HepG2 (cell line): ENCODE data around the gene METTL26. TPM values are rescaled to one million over a fixed set of nuclear protein-coding genes. Genes with fewer than 3 reads are reported as not detected.

Source experiments
- ATAC-seq: fragments of 200-7000 bp; cut with Tn5 transposase; 3 replicates; pipeline ENCODE4 v1.9.1; 2020; ENCODE audit warnings: mild to moderate bottlenecking, moderate library complexity
- BruUV-seq: library from RNA; stranded (reverse); fragments of 400-500 nt; replicated peaks from 2 replicates; lab custom pipeline; 2021; lab: Mats Ljungman, UMichigan
- CTCF ChIA-PET: fragments of 300-600 bp; formaldehyde crosslinking; extraction: SDS; loops from one replicate; lab custom pipeline; 2021; ENCODE audit warnings: low total read pairs, inconsistent platforms, low intra/inter-chr PET ratio; lab: Yijun Ruan, JAX
- POLR2A ChIA-PET: fragments of 350-600 bp; sonication (Branson Sonifier 250); formaldehyde crosslinking; loops from one replicate; lab custom pipeline; 2020; ENCODE audit warnings: antibody characterized with exemption, inconsistent platforms; lab: Yijun Ruan, JAX
- DNase-seq: peaks from one replicate; pipeline ENCODE4 v3.0.0-alpha.2; 2015; ENCODE audit warnings: low spot score
- FAIRE-seq: peaks from 3 replicates; lab custom pipeline; 2011; peaks lifted over from hg19 to GRCh38; lab: Jason Lieb, UNC
- H2AFZ ChIP-seq: one replicate; pipeline ENCODE4 v1.6.1; 2011; ENCODE audit warnings: low read length, inconsistent platforms
- H3K27ac ChIP-seq: fragments of 300-600 bp; 3 replicates; pipeline ENCODE4 v1.8.0; 2011; ENCODE audit warnings: mixed run types, mild to moderate bottlenecking, mixed read lengths, low read length, inconsistent platforms; ENCODE audit not compliant: insufficient read depth; ENCODE audit errors: extremely low read length
- H3K27me3 ChIP-seq, 2 experiments: fragments of 200-600 bp in 1 of 2; 2 replicates in 1 of 2; 3 replicates in 1 of 2; pipeline versions ENCODE4 v1.6.0 to v1.8.0; 2011; ENCODE audit warnings: low read length in 2 of 2, mild to moderate bottlenecking in 2 of 2, moderate library complexity in 2 of 2, inconsistent platforms in 1 of 2; ENCODE audit not compliant: insufficient read depth in 2 of 2, control insufficient read depth in 1 of 2
- H3K36me3 ChIP-seq, 2 experiments: fragments of 200-600 bp in 1 of 2; replicated peaks in 1 of 2; 2 replicates in 1 of 2; 3 replicates in 1 of 2; pipeline versions ENCODE4 v1.5.1 to v1.8.0; 2011; ENCODE audit warnings: low read length in 2 of 2, inconsistent platforms in 1 of 2; ENCODE audit not compliant: insufficient read depth in 2 of 2, control insufficient read depth in 1 of 2
- H3K4me1 ChIP-seq: 2 replicates; pipeline ENCODE4 v1.5.1; 2012; ENCODE audit warnings: low read length, inconsistent platforms; ENCODE audit not compliant: insufficient read depth
- H3K4me2 ChIP-seq: 2 replicates; pipeline ENCODE4 v1.6.0; 2011; ENCODE audit warnings: low read depth, low read length, inconsistent platforms
- H3K4me3 ChIP-seq, 3 experiments: fragments of 200-600 bp in 1 of 3; sonication (generic), shearing (Covaris generic) in 1 of 3; replicated peaks in 1 of 3; 2 replicates each; pipeline ENCODE4 v1.5.1; 2011 to 2016; ENCODE audit warnings: low read length in 3 of 3, inconsistent platforms in 2 of 3, low read depth in 2 of 3, mild to moderate bottlenecking in 2 of 3, control low read depth in 1 of 3, mixed read lengths in 1 of 3; ENCODE audit not compliant: insufficient read depth in 1 of 3
- H3K79me2 ChIP-seq: one replicate; pipeline ENCODE4 v1.6.1; 2011; ENCODE audit warnings: low read length, inconsistent platforms; ENCODE audit not compliant: insufficient read depth
- H3K9ac ChIP-seq: 2 replicates; pipeline ENCODE4 v1.6.0; 2011; ENCODE audit warnings: mild to moderate bottlenecking, low read depth, low read length, inconsistent platforms; ENCODE audit not compliant: insufficient read depth
- H3K9me3 ChIP-seq: 2 replicates; pipeline ENCODE4 v1.5.1; 2012; ENCODE audit warnings: mild to moderate bottlenecking, low read length
- H4K20me1 ChIP-seq: 2 replicates; pipeline ENCODE4 v1.6.0; 2011; ENCODE audit warnings: inconsistent platforms, mild to moderate bottlenecking, low read length, moderate library complexity; ENCODE audit not compliant: insufficient read depth
- CREB1 ChIP-seq, 2 experiments: fragments of 450-650 bp in 1 of 2; IDR thresholded peaks; 2 replicates each; pipeline ENCODE4 v1.6.1; 2016 to 2017; ENCODE audit warnings: control low read depth in 1 of 2, mild to moderate bottlenecking in 1 of 2, missing compliant biosample characterization in 1 of 2, missing genetic modification characterization in 1 of 2
- EED ChIP-seq: sonication (generic); formaldehyde crosslinking; IDR thresholded peaks from 2 replicates; pipeline ENCODE4 v1.5.0; 2020; ENCODE audit warnings: mild to moderate bottlenecking, missing genetic modification reagents
- HCFC1 ChIP-seq: fragments of 150-350 bp; IDR thresholded peaks from 2 replicates; pipeline ENCODE4 v1.6.1; 2014; ENCODE audit warnings: low read depth, low read length
- HDAC6 ChIP-seq: fragments of 200-600 bp; sonication (generic); IDR thresholded peaks from 2 replicates; pipeline ENCODE4 v1.7.0; 2017; ENCODE audit warnings: mild to moderate bottlenecking, antibody characterized with exemption, low read length, low read depth
- HNRNPUL1 ChIP-seq: fragments of 200-400 bp; formaldehyde crosslinking; IDR thresholded peaks from 2 replicates; pipeline ENCODE4 v1.6.1; 2017; ENCODE audit warnings: low read depth, mild to moderate bottlenecking, low read length, moderate library complexity
- IRF9 ChIP-seq: sonication (generic); formaldehyde crosslinking; IDR thresholded peaks from 2 replicates; pipeline ENCODE4 v1.8.0; 2022; ENCODE audit warnings: missing genetic modification reagents, mild to moderate bottlenecking, borderline replicate concordance
- LRRFIP1 ChIP-seq: sonication (generic); formaldehyde crosslinking; conservative IDR thresholded peaks from 2 replicates; pipeline ENCODE4 v1.4.0; 2020; ENCODE audit warnings: missing genetic modification reagents
- NCOA5 ChIP-seq: sonication (generic); formaldehyde crosslinking; IDR thresholded peaks from 2 replicates; pipeline ENCODE4 v1.4.0; 2020; ENCODE audit warnings: missing genetic modification reagents
- ONECUT2 ChIP-seq: sonication (generic); formaldehyde crosslinking; IDR thresholded peaks from 2 replicates; pipeline ENCODE4 v1.4.0; 2020; ENCODE audit warnings: missing genetic modification reagents
- PPARG ChIP-seq: conservative IDR thresholded peaks from 2 replicates; pipeline ENCODE4 v1.6.1; 2016; ENCODE audit warnings: missing biosample characterization, missing genetic modification reagents
- TBL1XR1 ChIP-seq: fragments of 150-350 bp; IDR thresholded peaks from 2 replicates; pipeline ENCODE4 v1.6.1; 2014; ENCODE audit warnings: borderline replicate concordance, low read length; ENCODE audit not compliant: partially characterized antibody
- TMF1 ChIP-seq: sonication (generic); formaldehyde crosslinking; IDR thresholded peaks from 2 replicates; pipeline ENCODE4 v1.8.1; 2022; ENCODE audit warnings: low read depth, missing genetic modification reagents
- ZBTB10 ChIP-seq: sonication (generic); formaldehyde crosslinking; IDR thresholded peaks from 2 replicates; pipeline ENCODE4 v1.4.0; 2020; ENCODE audit warnings: missing genetic modification reagents, borderline replicate concordance
- ZBTB39 ChIP-seq: sonication (generic); formaldehyde crosslinking; IDR thresholded peaks from 2 replicates; pipeline ENCODE4 v1.5.0; 2020; ENCODE audit warnings: missing genetic modification reagents
- ZNF598 ChIP-seq: sonication (generic); formaldehyde crosslinking; IDR thresholded peaks from 2 replicates; pipeline ENCODE4 v1.5.1; 2020; ENCODE audit warnings: mild to moderate bottlenecking, missing genetic modification reagents, borderline replicate concordance
- ZNF891 ChIP-seq: sonication (generic); formaldehyde crosslinking; IDR thresholded peaks from 2 replicates; pipeline ENCODE4 v1.5.0; 2020; ENCODE audit warnings: mild to moderate bottlenecking, missing genetic modification reagents
- WGBS: methylation state at CpG from one replicate; pipeline ENCODE4 v1.1.6; 2017; ENCODE audit warnings: low lambda C conversion rate; 5-methylcytosine and 5-hydroxymethylcytosine counted together
- in situ Hi-C: cut with HindIII; loops from 2 replicates; pipeline ENCODE4 v1.10.0; 2017; ENCODE audit warnings: low pct_unique_long_range_greater_than_20kb; ENCODE audit not compliant: extremely low pct_ligation_motif_present
- intact Hi-C: fragments of 100-400 bp; cut with micrococcal nuclease; formaldehyde crosslinking; loops from one replicate; pipeline ENCODE4 v1.10.0; 2022; ENCODE audit not compliant: unreplicated experiment
- polyA plus RNA-seq, 8 experiments: library from polyadenylated mRNA; depleted of rRNA in 3 of 8; stranded (reverse) in 7 of 8; unstranded in 1 of 8; fragments of >200 nt; fragmentation: Illumina TruSeq in 4 of 8; extraction: Trizol in 4 of 8; gene quantifications; 2 replicates each; pipeline versions ENCODE4 v1.2.1 to v1.2.3, GENCODE V29; 2011 to 2016; ENCODE audit warnings: low read depth in 4 of 8, missing spikeins in 1 of 8, mixed read lengths in 1 of 8; ENCODE audit not compliant: insufficient read depth in 1 of 8
- total RNA-seq, 5 experiments: library from RNA; depleted of rRNA; stranded (reverse); fragments of >200 nt; fragmentation: Illumina TruSeq; extraction: Trizol; gene quantifications; 2 replicates each; pipeline ENCODE4 v1.2.3, GENCODE V29; 2016; ENCODE audit warnings: low read depth in 1 of 5

The METTL26 gene
- total and polyA plus RNA-seq, 2 of the 13 experiments (the other 11 are each of a cell fraction or from before 2014, with no cell fraction given) = 65.5 to 70.1 TPM

GRCh38 chr16:635573-636205 is 416 bp downstream of the METTL26 start:
- Histone ChIP-seq H2AFZ (no peak overlapping the region), H3K9ac (peak overlapping the region; percentile 83), H3K9me3 (no peaks in the 10 kb centered on the region), H3K27ac (peak overlapping the region; percentile 88), H4K20me1 (no peaks in the 10 kb centered on the region), H3K4me3 (peak overlapping the region; percentile 90 to 94 (median 92)), H3K27me3 (no peaks in the 10 kb centered on the region), H3K79me2 (peaks cover 6% of the 10 kb centered on the region), H3K4me2 (peak overlapping the region; percentile 99), H3K4me1 (peaks cover 30% of the 10 kb centered on the region), H3K36me3 (no peaks in the 10 kb centered on the region; a peak in 1 of 5 replicates)
- FAIRE-seq = no peak
- no CpG with 5 or more reads among the region's 55 CpGs for WGBS
- intact Hi-C loops (no loop called here), in situ Hi-C loops (no loop called here)
- POLR2A ChIA-PET = interaction anchor here (1.0 to 2.1 kb wide), 12 partner anchors 8 to 59 kb away, joined by 3 to 13 read pairs (median 3); partner anchors contain the start of genes RHOT2, STUB1, WDR24 and WDR90
- DNase-seq = no peak
- no TSS peak for BruUV-seq
- CTCF ChIA-PET = no interaction called here
- ATAC-seq = no peak
- no peak for TF ChIP-seq CREB1 (IDR thresholded peaks at IDR 0.05)
- TF ChIP-seq CREB1 (CRISPR knock-in tag; IDR thresholded peaks at IDR 0.05) = no peak
- no peak for TF ChIP-seq TMF1 (CRISPR knock-in tag)
- no peak for TF ChIP-seq ZBTB39 (CRISPR knock-in tag)
- TF ChIP-seq HCFC1 = no peak
- TF ChIP-seq NCOA5 (CRISPR knock-in tag) = no peak
- TF ChIP-seq LRRFIP1 = no peak
- TF ChIP-seq HDAC6 = no peak
- 0 out of 2 replicates have a peak, but pooled peaks have one; percentile 27 for TF ChIP-seq ZBTB10
- peak; percentile 1; the same call in 1 of the 2 replicates for TF ChIP-seq ZNF891
- no peak for TF ChIP-seq IRF9 (CRISPR knock-in tag)
- no peak for TF ChIP-seq HNRNPUL1
- TF ChIP-seq PPARG (CRISPR knock-in tag) = no peak
- TF ChIP-seq ZNF598 (CRISPR knock-in tag) = no peak
- TF ChIP-seq EED = no peak
- TF ChIP-seq TBL1XR1 = no peak
- no peak for TF ChIP-seq ONECUT2 (CRISPR knock-in tag)
